DND-41 (cell line): Measurements from ENCODE around the gene P2RX4.

Source experiments
- EZH2 ChIP-seq: IDR thresholded peaks from 3 replicates; pipeline ENCODE4 v1.6.1; 2012; ENCODE audit warnings: borderline replicate concordance, low read depth, mild to moderate bottlenecking, moderate library complexity, low read length, inconsistent platforms; ENCODE audit not compliant: severe bottlenecking
- TF ChIP-seq, protein P1 (sequence below): IDR thresholded peaks from 2 replicates; pipeline ENCODE4 v1.5.1; 2012; ENCODE audit warnings: borderline replicate concordance, low read length, moderate library complexity, mild to moderate bottlenecking; ENCODE audit not compliant: poor library complexity, severe bottlenecking; ENCODE audit errors: extremely low read depth

DNA sequence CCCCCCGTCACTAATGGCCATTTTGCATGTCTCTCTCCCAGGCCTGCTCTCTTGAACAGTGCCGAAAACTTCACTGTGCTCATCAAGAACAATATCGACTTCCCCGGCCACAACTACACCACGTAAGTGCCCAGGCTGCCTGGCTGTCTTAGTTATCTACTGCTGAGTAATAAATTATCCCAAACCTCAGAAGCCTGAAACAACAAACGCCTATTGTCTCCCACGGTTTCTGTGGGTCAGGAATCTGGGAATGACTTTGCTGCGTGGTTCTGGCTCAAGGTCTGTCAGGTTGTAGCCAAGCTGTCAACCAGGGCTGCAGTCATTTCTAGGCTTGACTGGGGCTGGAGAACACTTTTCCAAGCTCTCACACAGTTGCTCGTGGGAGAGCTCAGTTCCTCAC is 44.6 kb upstream of the P2RX4 start:
- TF ChIP-seq EZH2: no peak
- TF ChIP-seq, protein P1, sequence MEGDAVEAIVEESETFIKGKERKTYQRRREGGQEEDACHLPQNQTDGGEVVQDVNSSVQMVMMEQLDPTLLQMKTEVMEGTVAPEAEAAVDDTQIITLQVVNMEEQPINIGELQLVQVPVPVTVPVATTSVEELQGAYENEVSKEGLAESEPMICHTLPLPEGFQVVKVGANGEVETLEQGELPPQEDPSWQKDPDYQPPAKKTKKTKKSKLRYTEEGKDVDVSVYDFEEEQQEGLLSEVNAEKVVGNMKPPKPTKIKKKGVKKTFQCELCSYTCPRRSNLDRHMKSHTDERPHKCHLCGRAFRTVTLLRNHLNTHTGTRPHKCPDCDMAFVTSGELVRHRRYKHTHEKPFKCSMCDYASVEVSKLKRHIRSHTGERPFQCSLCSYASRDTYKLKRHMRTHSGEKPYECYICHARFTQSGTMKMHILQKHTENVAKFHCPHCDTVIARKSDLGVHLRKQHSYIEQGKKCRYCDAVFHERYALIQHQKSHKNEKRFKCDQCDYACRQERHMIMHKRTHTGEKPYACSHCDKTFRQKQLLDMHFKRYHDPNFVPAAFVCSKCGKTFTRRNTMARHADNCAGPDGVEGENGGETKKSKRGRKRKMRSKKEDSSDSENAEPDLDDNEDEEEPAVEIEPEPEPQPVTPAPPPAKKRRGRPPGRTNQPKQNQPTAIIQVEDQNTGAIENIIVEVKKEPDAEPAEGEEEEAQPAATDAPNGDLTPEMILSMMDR: no peak
